A673 (cell line): ENCODE results near the gene MAGI3.

Experiments
- EZH2 ChIP-seq: fragments of 200-600 bp; sonication (generic); IDR thresholded peaks from 2 replicates; pipeline ENCODE4 v1.6.1; 2017; ENCODE audit warnings: borderline replicate concordance, low read depth, mild to moderate bottlenecking, mixed read lengths, antibody characterized with exemption, low read length; ENCODE audit not compliant: poor library complexity, severe bottlenecking
- TF ChIP-seq, protein P1 (sequence below): fragments of 300-800, 200-600 bp; sonication (generic); conservative IDR thresholded peaks from 2 replicates; pipeline ENCODE4 v1.5.1; 2017; ENCODE audit warnings: low read depth, mild to moderate bottlenecking, antibody characterized with exemption, low read length, moderate library complexity, mixed read lengths

DNA sequence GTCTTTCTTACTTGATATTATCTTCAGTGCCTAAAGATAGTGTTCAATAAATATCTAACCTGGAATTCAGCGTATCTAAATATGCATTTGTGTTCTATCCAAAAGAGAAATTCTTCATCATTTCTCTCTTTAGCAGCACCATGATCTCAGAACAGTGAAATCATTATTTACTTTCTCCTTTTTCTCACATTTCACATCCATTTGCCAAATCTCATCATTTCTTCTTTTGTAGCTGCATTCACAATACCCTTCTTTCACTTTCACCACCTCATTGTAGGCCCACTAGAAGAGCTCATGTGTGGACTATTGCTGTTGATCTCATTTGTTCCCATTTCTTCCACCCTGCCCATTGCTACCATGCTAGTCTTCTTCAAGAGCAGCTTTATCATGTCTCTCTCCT lies 191.0 kb downstream of the MAGI3 start:
- TF ChIP-seq, protein P1, sequence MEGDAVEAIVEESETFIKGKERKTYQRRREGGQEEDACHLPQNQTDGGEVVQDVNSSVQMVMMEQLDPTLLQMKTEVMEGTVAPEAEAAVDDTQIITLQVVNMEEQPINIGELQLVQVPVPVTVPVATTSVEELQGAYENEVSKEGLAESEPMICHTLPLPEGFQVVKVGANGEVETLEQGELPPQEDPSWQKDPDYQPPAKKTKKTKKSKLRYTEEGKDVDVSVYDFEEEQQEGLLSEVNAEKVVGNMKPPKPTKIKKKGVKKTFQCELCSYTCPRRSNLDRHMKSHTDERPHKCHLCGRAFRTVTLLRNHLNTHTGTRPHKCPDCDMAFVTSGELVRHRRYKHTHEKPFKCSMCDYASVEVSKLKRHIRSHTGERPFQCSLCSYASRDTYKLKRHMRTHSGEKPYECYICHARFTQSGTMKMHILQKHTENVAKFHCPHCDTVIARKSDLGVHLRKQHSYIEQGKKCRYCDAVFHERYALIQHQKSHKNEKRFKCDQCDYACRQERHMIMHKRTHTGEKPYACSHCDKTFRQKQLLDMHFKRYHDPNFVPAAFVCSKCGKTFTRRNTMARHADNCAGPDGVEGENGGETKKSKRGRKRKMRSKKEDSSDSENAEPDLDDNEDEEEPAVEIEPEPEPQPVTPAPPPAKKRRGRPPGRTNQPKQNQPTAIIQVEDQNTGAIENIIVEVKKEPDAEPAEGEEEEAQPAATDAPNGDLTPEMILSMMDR, result no peak
- TF ChIP-seq EZH2, result no peak
